Thyroid gland (tissue), 4 donors: ENCODE data around the gene RPL36A. TPM values are rescaled to one million over a fixed set of nuclear protein-coding genes. Genes with fewer than 3 reads are reported as not detected.

Experiments used
- DNase-seq, 2 donors: peaks; one replicate each; pipeline ENCODE4 v3.0.0-alpha.2; 2019
- H3K27ac ChIP-seq, 3 donors: fragments of 200-600 bp; sonication (generic); 1 replicate in 2 of 3; 2 replicates in 1 of 3; pipeline ENCODE4 v1.5.1; 2016 to 2019; ENCODE audit warnings: mild to moderate bottlenecking in 1 of 3, moderate library complexity in 1 of 3
- H3K27me3 ChIP-seq: fragments of 200-600 bp; sonication (generic); one replicate; pipeline ENCODE4 v1.5.1; 2019
- H3K36me3 ChIP-seq, 2 donors: fragments of 200-600 bp; sonication (generic); one replicate each; pipeline ENCODE4 v1.5.1; 2016 to 2019
- H3K4me1 ChIP-seq, 2 donors: fragments of 200-600 bp; sonication (generic); one replicate each; pipeline ENCODE4 v1.5.1; 2017 to 2019
- H3K4me3 ChIP-seq, 3 donors: fragments of 200-600 bp; sonication (generic); replicated peaks in 1 of 3; 1 replicate in 2 of 3; 2 replicates in 1 of 3; pipeline ENCODE4 v1.5.1; 2016; ENCODE audit warnings: mild to moderate bottlenecking in 1 of 3
- H3K9me3 ChIP-seq: fragments of 200-600 bp; sonication (generic); one replicate; pipeline ENCODE4 v1.5.1; 2017
- CTCF ChIP-seq, 6 experiments: fragments of 200-600 bp in 3 of 6; fragments of 450-650 bp in 3 of 6; sonication (generic) in 3 of 6; IDR thresholded peaks; one replicate each; pipeline ENCODE4 v1.5.1; 2016 to 2019; ENCODE audit warnings: antibody characterized with exemption in 6 of 6, mild to moderate bottlenecking in 2 of 6, inconsistent platforms in 1 of 6, moderate library complexity in 1 of 6
- POLR2A ChIP-seq, 2 donors: fragments of 450-650 bp; IDR thresholded peaks; one replicate each; pipeline ENCODE4 v1.6.1; 2017; ENCODE audit warnings: antibody characterized with exemption in 2 of 2, mild to moderate bottlenecking in 2 of 2, moderate library complexity in 1 of 2
- WGBS, 2 donors: methylation state at CpG; one replicate each; pipeline ENCODE4 v1.1.5; 2017; 5-methylcytosine and 5-hydroxymethylcytosine counted together
- intact Hi-C: fragments of 100-400 bp; cut with DNase I; formaldehyde crosslinking; loops from one replicate; pipeline ENCODE4 v1.15.1; 2023
- total RNA-seq, 4 donors: library from RNA; depleted of rRNA; stranded (reverse); fragments of >200 nt; gene quantifications; one replicate each; pipeline ENCODE4 v1.2.3, GENCODE V29; 2016

RPL36A gene
- total RNA-seq, 4 donors from 2014 or later, result 258 to 2,076 (median 1,246) TPM

GRCh38 chrX:101430457-101431078 is 39.8 kb downstream of the RPL36A start:
- 91 to 95% methylated on average over 2 of the region's 2 CpGs for WGBS, 2 donors
- TF ChIP-seq POLR2A (IDR thresholded peaks at IDR 0.05) (no peak), CTCF (IDR thresholded peaks at IDR 0.05) (no peak)
- no peaks in the 10 kb centered on the region for H3K9me3 ChIP-seq
- DNase-seq, result no peak
- peaks cover 0 to 5% of the 10 kb centered on the region in 2 donors for H3K4me1 ChIP-seq
- no peaks in the 10 kb centered on the region for H3K27me3 ChIP-seq
- intact Hi-C loops, result no loop called here
- H3K36me3 ChIP-seq, result no peaks in the 10 kb centered on the region
- H3K4me3 ChIP-seq, result no peak overlapping the region
- H3K27ac ChIP-seq, result no peak overlapping the region

- H3K27me3 ChIP-seq, result no peaks in the 10 kb centered on the region
- intact Hi-C loops, result no loop called here
- no peaks in the 10 kb centered on the region for H3K36me3 ChIP-seq
- H3K9me3 ChIP-seq, result no peaks in the 10 kb centered on the region
- H3K27ac ChIP-seq, result no peak overlapping the region
- TF ChIP-seq CTCF (IDR thresholded peaks at IDR 0.05), result no peak
- TF ChIP-seq POLR2A (IDR thresholded peaks at IDR 0.05), result no peak
- 93 to 100% methylated on average over 2 of the region's 2 CpGs for WGBS, 2 donors
- no peak for DNase-seq
- H3K4me3 ChIP-seq, result no peak overlapping the region
- H3K4me1 ChIP-seq, result no peaks in the 10 kb centered on the region
Observed at GRCh38 chrX:101442085-101442484, 51.3 kb downstream of the RPL36A start.

Other genes with a start within 250 kb of the RPL36A start
- not detected for gene DRP2, start 171.2 kb upstream of the RPL36A start, total RNA-seq
- gene TAF7L, start 99.7 kb upstream of the RPL36A start, total RNA-seq, result 1 to 10 TPM in 1 of 4 donors, under 1 TPM in 2, not detected in 1; 0.22 to 1.4 (median 0.81) TPM
- gene TIMM8A, start 42.3 kb upstream of the RPL36A start, total RNA-seq, result 1 to 10 TPM; 3.9 to 6.4 (median 4.9) TPM
- gene BTK, start 4.8 kb upstream of the RPL36A start, total RNA-seq, result 1 to 10 TPM in 3 of 4 donors, under 1 TPM in 1; 0.49 to 5.2 (median 1.6) TPM
- gene GLA, start 16.9 kb downstream of the RPL36A start, total RNA-seq, result 10 to 100 TPM; 16.5 to 37.5 (median 26.8) TPM
- gene HNRNPH2, start 17.2 kb downstream of the RPL36A start, total RNA-seq, result 10 to 100 TPM; 53.5 to 68.4 (median 67.5) TPM
- 10 to 100 TPM; 12.1 to 21.6 (median 15.6) TPM for gene ARMCX4, start 94.4 kb downstream of the RPL36A start, total RNA-seq
- 10 to 100 TPM; 22.4 to 32.7 (median 27.8) TPM for gene ARMCX1, start 159.5 kb downstream of the RPL36A start, total RNA-seq
- gene ARMCX6, start 227.0 kb downstream of the RPL36A start, total RNA-seq, result 10 to 100 TPM; 20.6 to 28.6 (median 23.4) TPM
- 10 to 100 TPM; 71.7 to 81.0 (median 76.8) TPM for gene ARMCX3, start 232.1 kb downstream of the RPL36A start, total RNA-seq